NCI-H2171 treated with DMSO at 0.1 percent for 48 hours (cell line): ENCODE measurements around the gene CENPM.

ENCODE experiments used
- DNase-seq: peaks from one replicate; lab custom pipeline; 2025; lab: John Stamatoyannopoulos, UW

The CENPM gene

GRCh38 chr22:41913040-41913719 is 33.8 kb downstream of the CENPM start:
- DNase-seq, result no peak

GRCh38 chr22:41912338-41913039 is 34.5 kb downstream of the CENPM start:
- no peak for DNase-seq

GRCh38 chr22:41911001-41911611 is 35.8 kb downstream of the CENPM start:
- DNase-seq, result no peak

GRCh38 chr22:41910050-41911000 is 36.6 kb downstream of the CENPM start:
- no peak for DNase-seq

GRCh38 chr22:41909310-41910049 is 37.5 kb downstream of the CENPM start:
- DNase-seq, result no peak

GRCh38 chr22:41908411-41909309 is 38.3 kb downstream of the CENPM start:
- no peak for DNase-seq

GRCh38 chr22:41907436-41908401 is 39.2 kb downstream of the CENPM start:
- DNase-seq, result no peak

- no peak for DNase-seq
Measured at GRCh38 chr22:41906822-41907221, 40.1 kb downstream of the CENPM start.

- no peak for DNase-seq
Measured at GRCh38 chr22:41905411-41906202, 41.3 kb downstream of the CENPM start.

- DNase-seq, result no peak
Measured at GRCh38 chr22:41904450-41905410, 42.2 kb downstream of the CENPM start.

GRCh38 chr22:41902932-41903421 is 44.0 kb downstream of the CENPM start:
- no peak for DNase-seq

GRCh38 chr22:41902016-41902415 is 44.9 kb downstream of the CENPM start:
- no peak for DNase-seq

- DNase-seq, result no peak
Measured at GRCh38 chr22:41900652-41901312, 46.2 kb downstream of the CENPM start.

- DNase-seq, result no peak
Measured at GRCh38 chr22:41899992-41900651, 46.8 kb downstream of the CENPM start.

- no peak for DNase-seq
Measured at GRCh38 chr22:41899110-41899509, 47.8 kb downstream of the CENPM start.

- no peak for DNase-seq
Measured at GRCh38 chr22:41898645-41899044, 48.3 kb downstream of the CENPM start.
